HL-60/S4 treated with phorbol 12-myristate 13-acetate at 8.2 ng/mL for 4 days and 3 days (cell line): ENCODE results near the gene ELOA.
"Not testable (repeated sequence)": the region's sequence is repeated elsewhere in the genome, so short reads cannot be mapped to it uniquely, and the experiment has no call there.

ENCODE experiments used
- in situ Hi-C: fragments of 300-500 bp; cut with MboI; formaldehyde crosslinking; loops from 2 replicates; pipeline ENCODE4 v1.15.0; 2022; ENCODE audit warnings: low sequenced_read_pairs

ELOA gene

GRCh38 chr1:23779826-23780371 lies 36.6 kb downstream of the ELOA start:
- in situ Hi-C loops: no loop called here

- in situ Hi-C loops: not testable (repeated sequence)
Observed at GRCh38 chr1:23783141-23783540, 39.9 kb downstream of the ELOA start.

GRCh38 chr1:23784846-23785245 lies 41.6 kb downstream of the ELOA start:
- in situ Hi-C loops: no loop called here

- in situ Hi-C loops: no loop called here
Observed at GRCh38 chr1:23787701-23788100, 44.4 kb downstream of the ELOA start.

- in situ Hi-C loops: no loop called here
Observed at GRCh38 chr1:23788695-23789094, 45.4 kb downstream of the ELOA start.

- in situ Hi-C loops: no loop called here
Observed at GRCh38 chr1:23790696-23791515, 47.6 kb downstream of the ELOA start, which contains the start of gene LYPLA2. TSS of gene LYPLA2 (plus strand) at chr1:23791145. CDS start at chr1:23792683, 1,538 bp downstream.

- in situ Hi-C loops: no loop called here
Observed at GRCh38 chr1:23791516-23792047, 48.3 kb downstream of the ELOA start.

- in situ Hi-C loops: no loop called here
Observed at GRCh38 chr1:23792151-23792945, 49.1 kb downstream of the ELOA start.

GRCh38 chr1:23793018-23793781 lies 49.9 kb downstream of the ELOA start:
- in situ Hi-C loops: no loop called here

GRCh38 chr1:23793861-23794731 lies 50.8 kb downstream of the ELOA start:
- in situ Hi-C loops: no loop called here

GRCh38 chr1:23794732-23795182 lies 51.5 kb downstream of the ELOA start:
- in situ Hi-C loops: not testable (repeated sequence)

GRCh38 chr1:23795676-23796465 lies 52.6 kb downstream of the ELOA start:
- in situ Hi-C loops: no loop called here

GRCh38 chr1:23796466-23797271 lies 53.4 kb downstream of the ELOA start:
- in situ Hi-C loops: no loop called here

- in situ Hi-C loops: no loop called here
Observed at GRCh38 chr1:23797478-23798448, 54.5 kb downstream of the ELOA start.

GRCh38 chr1:23798662-23799142 lies 55.4 kb downstream of the ELOA start:
- in situ Hi-C loops: no loop called here

- in situ Hi-C loops: no loop called here
Observed at GRCh38 chr1:23799255-23799569, 55.9 kb downstream of the ELOA start.
